Activated naive CD4-positive, alpha-beta T cell treated with anti-CD3 and anti-CD28 coated beads for 36 hours (primary cell): ENCODE data around the gene METTL6. TPM values are rescaled to one million over a fixed set of nuclear protein-coding genes. Genes with fewer than 3 reads are reported as not detected.
"Not testable (repeated sequence)": the region's sequence is repeated elsewhere in the genome, so short reads cannot be mapped to it uniquely, and the experiment has no call there.

Experiments used
- CTCF ChIA-PET: fragments of 350-600 bp; sonication (Branson Sonifier 250); formaldehyde crosslinking; loops from one replicate; lab custom pipeline; 2021; ENCODE audit warnings: antibody characterized with exemption; lab: Charles Lee
- DNase-seq: peaks from one replicate; pipeline ENCODE4 v3.0.0-alpha.2; 2020
- H3K27ac Mint-ChIP-seq: one replicate; pipeline ENCODE4 v1.8.0; 2021; ENCODE audit warnings: mild to moderate bottlenecking, mixed read lengths
- H3K27me3 Mint-ChIP-seq: one replicate; pipeline ENCODE4 v1.8.0; 2021; ENCODE audit warnings: low read depth, mixed read lengths
- H3K36me3 Mint-ChIP-seq: one replicate; pipeline ENCODE4 v1.8.0; 2021; ENCODE audit warnings: low read depth, mixed read lengths
- H3K4me1 Mint-ChIP-seq: one replicate; pipeline ENCODE4 v1.8.0; 2021; ENCODE audit warnings: low read depth, mixed read lengths
- H3K4me3 Mint-ChIP-seq: one replicate; pipeline ENCODE4 v1.8.0; 2021; ENCODE audit warnings: mild to moderate bottlenecking, moderate library complexity, mixed read lengths
- H3K9me3 Mint-ChIP-seq: one replicate; pipeline ENCODE4 v1.8.0; 2021; ENCODE audit warnings: mixed read lengths
- intact Hi-C: fragments of 100-400 bp; cut with micrococcal nuclease; formaldehyde crosslinking; loops from one replicate; pipeline ENCODE4 v1.15.1; 2023
- total RNA-seq, 2 experiments: library from RNA; stranded (reverse); gene quantifications; one replicate each; pipeline ENCODE4 v1.2.3, GENCODE V29; 2021

The METTL6 gene
- total RNA-seq, 2 experiments from 2014 or later = 12.5 to 14.0 TPM

- Mint-ChIP-seq H3K4me3 (no peak overlapping the region), H3K4me1 (peaks cover 5% of the 10 kb centered on the region), H3K27ac (no peak overlapping the region), H3K36me3 (no peaks in the 10 kb centered on the region), H3K27me3 (no peaks in the 10 kb centered on the region), H3K9me3 (peaks cover 6% of the 10 kb centered on the region)
- intact Hi-C loops = no loop called here
- CTCF ChIA-PET = interaction anchor here (0.6 to 7.5 kb wide), 10 partner anchors 24 to 231 kb away, joined by 3 to 169 read pairs (median 3); no protein-coding TSS in a partner anchor
- DNase-seq = no peak
These were observed 46.1 kb downstream of the METTL6 start for GRCh38 chr3:15380980-15381890.

DNA sequence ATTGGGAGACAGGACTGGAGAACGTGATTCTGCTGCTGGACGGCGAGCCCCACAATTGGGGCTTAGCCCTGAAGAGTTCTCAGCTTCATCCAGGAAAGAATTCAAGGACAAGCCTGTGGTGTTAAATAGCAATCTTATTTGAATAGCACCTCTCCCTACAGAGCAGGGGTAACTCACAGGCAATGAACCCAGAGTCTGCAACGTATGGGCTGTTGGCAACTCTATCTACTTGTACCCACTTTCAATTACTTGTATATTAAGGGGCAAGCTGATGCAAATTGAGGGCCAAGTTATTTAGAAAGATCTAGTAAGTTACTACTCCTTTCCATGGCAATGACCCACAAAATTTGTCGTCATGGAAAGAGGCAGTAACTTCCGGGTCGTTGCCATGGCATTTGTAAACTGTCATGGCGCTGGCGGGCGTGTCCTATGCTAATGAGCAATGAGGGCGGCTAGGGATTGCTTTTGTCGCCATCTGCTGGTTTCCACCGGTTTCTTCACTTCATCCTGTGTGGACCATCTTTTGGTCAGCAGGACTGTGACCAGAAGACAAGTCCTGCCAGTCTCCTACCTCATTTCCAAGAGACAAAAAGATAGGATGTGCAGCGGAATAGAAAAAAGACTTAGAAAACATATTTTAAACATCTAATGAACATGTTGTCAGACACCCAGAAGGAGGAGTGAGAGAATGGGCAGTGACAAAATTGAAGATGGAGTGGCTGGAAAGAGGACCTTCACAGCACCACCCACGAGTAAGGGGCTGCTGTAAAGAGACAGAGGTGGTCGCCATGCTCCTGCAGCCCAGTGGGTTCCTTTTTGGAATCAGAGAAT, 49.2 kb downstream of the METTL6 start:
- no peak overlapping the region for H3K4me3 Mint-ChIP-seq
- H3K4me1 Mint-ChIP-seq = peaks cover 5% of the 10 kb centered on the region
- no peaks in the 10 kb centered on the region for H3K9me3 Mint-ChIP-seq
- H3K27ac Mint-ChIP-seq = peak overlapping the region; percentile 24
- no peaks in the 10 kb centered on the region for H3K36me3 Mint-ChIP-seq
- CTCF ChIA-PET = interaction anchor here (0.5 to 7.5 kb wide), 13 partner anchors 9 to 270 kb away, joined by 3 to 169 read pairs (median 4); partner anchors contain the start of gene SH3BP5
- intact Hi-C loops = loop anchor here (1.0 to 2.0 kb wide), 12 partner anchors 17 to 430 kb away; partner anchors contain the start of genes CAPN7 and SH3BP5
- H3K27me3 Mint-ChIP-seq = no peaks in the 10 kb centered on the region
- peak; percentile 97 for DNase-seq

- CTCF ChIA-PET = interaction anchor here (7.5 kb wide), 1 partner anchor 107 kb away, joined by 169 read pairs; no protein-coding TSS in a partner anchor
- Mint-ChIP-seq H3K4me1 (peaks cover 5% of the 10 kb centered on the region), H3K27me3 (no peaks in the 10 kb centered on the region), H3K4me3 (no peak overlapping the region), H3K27ac (no peak overlapping the region), H3K9me3 (no peaks in the 10 kb centered on the region), H3K36me3 (no peaks in the 10 kb centered on the region)
- intact Hi-C loops = no loop called here
- DNase-seq = no peak
These were observed 51.8 kb downstream of the METTL6 start for GRCh38 chr3:15375461-15376000.

- H3K27ac Mint-ChIP-seq = no peak overlapping the region
- H3K36me3 Mint-ChIP-seq = no peaks in the 10 kb centered on the region
- no peak overlapping the region for H3K4me3 Mint-ChIP-seq
- intact Hi-C loops = no loop called here
- no peaks in the 10 kb centered on the region for H3K9me3 Mint-ChIP-seq
- CTCF ChIA-PET = interaction anchor here (1.4 kb wide), 1 partner anchor 105 kb away, joined by 10 read pairs; no protein-coding TSS in a partner anchor
- H3K4me1 Mint-ChIP-seq = peaks cover 3% of the 10 kb centered on the region
- no peaks in the 10 kb centered on the region for H3K27me3 Mint-ChIP-seq
- DNase-seq = no peak
These were observed 54.4 kb downstream of the METTL6 start for GRCh38 chr3:15372918-15373317.

DNA sequence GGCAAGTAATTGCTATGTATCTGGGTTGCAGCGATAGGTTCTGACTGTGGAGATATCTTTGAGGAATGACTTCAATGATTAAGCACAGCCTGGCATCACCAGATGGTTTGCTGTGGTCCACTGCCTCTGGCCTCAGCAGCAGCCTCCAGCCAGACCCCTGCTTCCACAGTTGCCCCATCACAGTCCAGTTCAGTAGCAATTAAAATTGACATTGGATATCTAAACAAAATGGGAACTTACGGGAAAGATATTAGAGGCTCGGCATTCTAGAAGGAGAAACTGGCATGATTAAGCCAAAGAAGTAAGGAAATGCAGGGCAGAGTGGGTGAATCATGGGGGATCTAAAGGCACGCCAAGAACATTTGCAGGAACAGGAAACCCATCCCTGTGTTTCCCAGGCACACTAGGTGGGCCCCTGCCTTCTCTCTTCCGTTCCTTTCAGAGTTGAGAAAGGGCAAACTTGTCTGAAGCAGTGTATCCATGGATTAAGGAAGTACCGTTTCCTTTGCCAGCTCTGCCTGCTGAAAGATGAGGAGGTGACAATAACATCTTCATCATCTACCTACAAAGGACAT, 58.7 kb downstream of the METTL6 start:
- CTCF ChIA-PET = interaction anchor here (1.5 to 2.0 kb wide), 3 partner anchors 28 to 101 kb away, joined by 3 to 8 read pairs (median 4); no protein-coding TSS in a partner anchor
- Mint-ChIP-seq H3K27ac (no peak overlapping the region), H3K36me3 (no peaks in the 10 kb centered on the region), H3K27me3 (peaks cover 2% of the 10 kb centered on the region), H3K9me3 (no peaks in the 10 kb centered on the region), H3K4me1 (peaks cover 8% of the 10 kb centered on the region), H3K4me3 (no peak overlapping the region)
- intact Hi-C loops = no loop called here
- no peak for DNase-seq

GRCh38 chr3:15367059-15367458, 60.3 kb downstream of the METTL6 start:
- Mint-ChIP-seq H3K9me3 (no peaks in the 10 kb centered on the region), H3K4me3 (no peak overlapping the region), H3K4me1 (peaks cover 17% of the 10 kb centered on the region), H3K36me3 (no peaks in the 10 kb centered on the region), H3K27ac (no peak overlapping the region), H3K27me3 (peaks cover 2% of the 10 kb centered on the region)
- no peak for DNase-seq
- intact Hi-C loops = no loop called here
- CTCF ChIA-PET = interaction anchor here (0.6 to 2.4 kb wide), 10 partner anchors 9 to 99 kb away, joined by 3 to 13 read pairs (median 5); partner anchors contain the start of gene SH3BP5

DNA sequence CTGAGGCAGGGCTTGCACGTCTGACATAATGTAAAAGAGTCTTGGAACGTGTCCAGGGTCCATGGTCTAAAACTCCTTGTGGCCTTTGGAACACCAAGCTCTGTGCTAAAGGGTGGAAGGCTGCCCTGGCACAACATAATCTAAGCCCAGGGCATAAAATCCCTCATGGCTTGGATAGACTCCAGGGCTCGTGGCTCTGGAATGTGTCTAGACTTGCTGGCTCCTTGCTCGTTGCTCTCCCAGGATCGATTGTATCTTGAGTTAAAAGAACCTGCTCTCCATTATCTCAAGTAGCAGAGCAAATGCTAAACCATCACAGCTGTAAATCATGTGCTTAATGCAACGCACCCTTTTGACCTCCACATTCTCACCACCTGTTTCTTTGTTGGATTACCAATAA, 63.3 kb downstream of the METTL6 start:
- CTCF ChIA-PET = interaction anchor here (1.2 to 1.3 kb wide), 3 partner anchors 71 to 98 kb away, joined by 3 to 6 read pairs (median 3); no protein-coding TSS in a partner anchor
- not testable (repeated sequence) for H3K9me3 Mint-ChIP-seq, H3K27ac Mint-ChIP-seq, H3K36me3 Mint-ChIP-seq, H3K4me3 Mint-ChIP-seq, H3K27me3 Mint-ChIP-seq, DNase-seq
- peaks cover 40% of the 10 kb centered on the region for H3K4me1 Mint-ChIP-seq
- intact Hi-C loops = loop anchor here (5.0 kb wide), 2 partner anchors 273 to 417 kb away; partner anchors contain the start of gene NR2C2

DNA sequence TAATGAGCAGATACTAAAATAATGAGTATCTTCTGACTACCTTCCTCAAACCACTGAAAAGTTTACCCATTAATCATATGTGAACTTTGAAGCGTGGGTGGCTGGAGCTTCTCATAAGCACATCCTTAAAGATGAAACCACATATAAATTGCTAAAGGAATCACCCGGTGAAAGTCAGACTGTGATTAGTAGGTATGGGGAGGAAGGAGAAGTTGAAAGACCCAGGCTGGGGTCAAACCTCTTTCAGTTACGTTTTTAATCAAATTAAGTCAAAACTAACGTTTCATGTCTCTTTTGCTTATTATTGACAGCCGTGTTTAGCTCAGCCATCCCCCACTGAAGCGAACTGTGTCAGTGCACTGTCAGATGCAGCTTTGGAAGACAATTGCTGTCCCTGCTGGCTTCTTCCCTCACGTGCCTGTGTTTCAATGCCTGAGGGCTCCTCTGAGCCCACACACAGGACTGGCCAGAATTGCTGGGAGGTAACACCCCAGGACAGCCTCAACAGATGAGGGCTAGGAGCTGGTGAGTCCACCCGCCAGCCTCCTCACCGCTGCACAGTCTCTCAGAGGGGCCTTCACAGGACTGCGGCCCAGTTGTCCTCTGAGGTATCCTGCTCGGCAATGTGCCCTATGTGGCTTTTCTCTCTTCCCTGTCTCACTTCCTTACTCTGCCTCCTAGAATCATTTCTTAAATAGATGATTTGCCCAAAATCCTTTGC, 65.7 kb downstream of the METTL6 start:
- Mint-ChIP-seq H3K36me3 (no peaks in the 10 kb centered on the region), H3K4me1 (peaks cover 42% of the 10 kb centered on the region), H3K4me3 (no peak overlapping the region), H3K27ac (peak overlapping the region; percentile 83), H3K27me3 (peaks cover 2% of the 10 kb centered on the region), H3K9me3 (no peaks in the 10 kb centered on the region)
- peak; percentile 86 for DNase-seq
- CTCF ChIA-PET = interaction anchor here (0.6 to 2.2 kb wide), 21 partner anchors 16 to 195 kb away, joined by 3 to 15 read pairs (median 4); partner anchors contain the start of gene SH3BP5
- intact Hi-C loops = loop anchor here (1.0 to 5.0 kb wide), 8 partner anchors 17 to 1149 kb away; partner anchors contain the start of genes NR2C2 and SH3BP5

GRCh38 chr3:15360788-15361493, 66.4 kb downstream of the METTL6 start:
- Mint-ChIP-seq H3K27ac (peak overlapping the region; percentile 83), H3K27me3 (peaks cover 2% of the 10 kb centered on the region), H3K36me3 (no peaks in the 10 kb centered on the region), H3K9me3 (no peaks in the 10 kb centered on the region), H3K4me1 (peaks cover 49% of the 10 kb centered on the region), H3K4me3 (no peak overlapping the region)
- DNase-seq = no peak
- intact Hi-C loops = loop anchor here (1.0 to 5.0 kb wide), 8 partner anchors 17 to 1150 kb away; partner anchors contain the start of genes NR2C2 and SH3BP5
- CTCF ChIA-PET = interaction anchor here (0.7 to 2.2 kb wide), 15 partner anchors 15 to 122 kb away, joined by 3 to 15 read pairs (median 4); partner anchors contain the start of gene SH3BP5
